ENCODE results near the gene ASCC3.
"Not testable (repeated sequence)": the region's sequence is repeated elsewhere in the genome, so short reads cannot be mapped to it uniquely, and the experiment has no call there.

ASCC3 gene

DNA sequence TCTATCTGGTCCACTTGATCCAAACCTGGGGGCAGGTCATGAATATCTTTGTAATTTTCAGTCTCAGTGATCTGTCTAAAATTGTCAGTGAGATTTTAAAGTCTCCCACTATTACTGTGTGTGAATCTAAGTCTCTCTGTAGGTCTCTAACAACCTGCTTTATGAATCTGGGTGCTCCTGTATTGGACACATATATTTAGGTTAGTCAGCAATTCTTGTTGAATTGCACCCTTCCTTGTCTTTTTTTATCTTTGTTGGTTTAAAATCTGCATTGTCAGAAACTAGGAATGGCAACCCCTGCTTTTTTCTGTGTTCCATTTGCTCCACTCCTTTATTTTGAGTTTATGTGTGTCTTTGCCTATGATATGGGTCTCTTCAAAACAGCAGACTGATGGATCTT, 140.7 kb downstream of the ASCC3 start:
- H3K9me3 ChIP-seq, result no peaks in the 10 kb centered on the region
- H3K4me3 ChIP-seq (ENCODE audit: low read depth in 1 of 2, low read length in 1 of 2), result no peak overlapping the region
- H3K4me1 ChIP-seq (ENCODE audit: control insufficient read depth in 1 of 2, insufficient read depth in 1 of 2, low read depth in 1 of 2, low read length in 1 of 2), result no peaks in the 10 kb centered on the region
- H3K36me3 ChIP-seq, result no peaks in the 10 kb centered on the region
- H3K27ac ChIP-seq, result no peak overlapping the region
- no peaks in the 10 kb centered on the region for H3K27me3 ChIP-seq
- TF ChIP-seq CTCF (IDR thresholded peaks at IDR 0.05), result no peak

DNA sequence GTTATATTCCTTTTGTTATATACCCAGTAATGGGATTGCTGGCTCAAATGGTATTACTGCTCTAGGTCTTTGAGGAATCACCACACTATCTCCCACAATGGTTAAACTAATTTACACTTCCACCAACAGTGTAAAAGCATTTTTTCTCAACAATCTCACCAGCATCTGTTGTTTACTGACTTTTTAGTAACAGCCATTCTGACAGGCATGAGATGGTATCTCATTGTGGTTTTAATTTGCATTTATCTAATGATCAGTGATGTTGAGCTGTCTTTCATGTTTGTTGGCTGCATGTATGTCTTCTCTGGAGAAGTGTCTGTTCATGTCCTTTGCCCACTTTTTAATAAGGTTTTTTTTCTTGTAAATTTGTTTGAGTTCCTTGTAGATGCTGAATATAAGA, 143.4 kb downstream of the ASCC3 start:
- H3K27me3 ChIP-seq; H3K36me3 ChIP-seq; H3K27ac ChIP-seq; H3K4me1 ChIP-seq (ENCODE audit: control insufficient read depth in 1 of 2, insufficient read depth in 1 of 2, low read depth in 1 of 2, low read length in 1 of 2); H3K4me3 ChIP-seq (ENCODE audit: low read depth in 1 of 2, low read length in 1 of 2); H3K9me3 ChIP-seq: not testable (repeated sequence)

GRCh38 chr6:100731411-100731810, 149.7 kb downstream of the ASCC3 start:
- H3K4me3 ChIP-seq (ENCODE audit: low read depth in 1 of 2, low read length in 1 of 2), result no peak overlapping the region
- no peaks in the 10 kb centered on the region for H3K9me3 ChIP-seq
- no peaks in the 10 kb centered on the region for H3K36me3 ChIP-seq
- no peak for TF ChIP-seq CTCF (IDR thresholded peaks at IDR 0.05)
- H3K4me1 ChIP-seq (ENCODE audit: control insufficient read depth in 1 of 2, insufficient read depth in 1 of 2, low read depth in 1 of 2, low read length in 1 of 2), result no peaks in the 10 kb centered on the region
- no peaks in the 10 kb centered on the region for H3K27me3 ChIP-seq
- no peak overlapping the region for H3K27ac ChIP-seq

GRCh38 chr6:100730001-100730980, 150.8 kb downstream of the ASCC3 start:
- Histone ChIP-seq H3K9me3 (no peaks in the 10 kb centered on the region), H3K27me3 (no peaks in the 10 kb centered on the region), H3K4me3 (ENCODE audit: low read depth in 1 of 2, low read length in 1 of 2) (no peak overlapping the region), H3K27ac (no peak overlapping the region), H3K4me1 (ENCODE audit: control insufficient read depth in 1 of 2, insufficient read depth in 1 of 2, low read depth in 1 of 2, low read length in 1 of 2) (no peaks in the 10 kb centered on the region), H3K36me3 (no peaks in the 10 kb centered on the region)
- TF ChIP-seq CTCF (IDR thresholded peaks at IDR 0.05), result no peak

DNA sequence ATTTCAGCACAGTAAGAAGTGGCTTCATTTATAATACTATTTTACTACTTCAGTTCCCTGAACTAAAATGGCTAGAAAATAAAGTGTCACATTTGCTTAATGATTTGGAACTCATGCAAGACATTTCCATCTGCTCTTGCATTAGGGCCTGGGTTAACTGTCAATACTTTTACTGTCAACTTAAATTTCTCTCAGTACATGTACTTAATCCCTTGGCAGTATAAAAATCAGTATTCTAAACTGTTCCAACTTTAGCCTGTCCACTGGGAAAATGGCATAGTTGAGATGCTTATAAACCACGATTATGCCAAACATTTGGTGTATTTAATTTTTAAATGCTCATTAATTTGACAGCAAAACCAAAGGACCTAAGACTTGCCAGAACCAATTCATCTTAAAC, 154.5 kb downstream of the ASCC3 start:
- Histone ChIP-seq H3K4me3 (ENCODE audit: low read depth in 1 of 2, low read length in 1 of 2) (no peak overlapping the region), H3K27me3 (no peaks in the 10 kb centered on the region), H3K27ac (no peak overlapping the region), H3K36me3 (no peaks in the 10 kb centered on the region), H3K4me1 (ENCODE audit: control insufficient read depth in 1 of 2, insufficient read depth in 1 of 2, low read depth in 1 of 2, low read length in 1 of 2) (no peaks in the 10 kb centered on the region), H3K9me3 (no peaks in the 10 kb centered on the region)
- no peak for TF ChIP-seq CTCF (IDR thresholded peaks at IDR 0.05)

- Histone ChIP-seq H3K9me3 (no peaks in the 10 kb centered on the region), H3K36me3 (no peaks in the 10 kb centered on the region), H3K27ac (no peak overlapping the region), H3K27me3 (no peaks in the 10 kb centered on the region), H3K4me3 (ENCODE audit: low read depth in 1 of 2, low read length in 1 of 2) (no peak overlapping the region), H3K4me1 (ENCODE audit: control insufficient read depth in 1 of 2, insufficient read depth in 1 of 2, low read depth in 1 of 2, low read length in 1 of 2) (no peaks in the 10 kb centered on the region)
- TF ChIP-seq CTCF (IDR thresholded peaks at IDR 0.05), result no peak
These were observed 156.4 kb downstream of the ASCC3 start for GRCh38 chr6:100724696-100725095.
